Stimulated activated CD8-positive, alpha-beta memory T cell treated with anti-CD3 and anti-CD28 coated beads, Interleukin-2, amount 100 ng/mL, for 1 hour (primary cell): ENCODE measurements around the gene WTAP.
A peak's percentile ranks its signal among the peaks of the same experiment; 100 is the strongest.
"Not testable (repeated sequence)": the region's sequence is repeated elsewhere in the genome, so short reads cannot be mapped to it uniquely, and the experiment has no call there.

Experiments
- DNase-seq, 2 donors: peaks; one replicate each; pipeline ENCODE4 v3.0.0-alpha.2; 2020; ENCODE audit warnings: low read depth in 2 of 2

The WTAP gene

GRCh38 chr6:159729598-159730331 lies 2.5 kb downstream of the WTAP start:
- no peak for DNase-seq

- DNase-seq: no peak
Measured at GRCh38 chr6:159730332-159730676, 3.0 kb downstream of the WTAP start.

GRCh38 chr6:159732550-159732949 lies 5.2 kb downstream of the WTAP start:
- not testable (repeated sequence) for DNase-seq

GRCh38 chr6:159733395-159733794 lies 6.1 kb downstream of the WTAP start:
- not testable (repeated sequence) for DNase-seq

- no peak for DNase-seq
Measured at GRCh38 chr6:159736908-159737307, 9.6 kb downstream of the WTAP start.

GRCh38 chr6:159739341-159739740 lies 12.0 kb downstream of the WTAP start:
- no peak for DNase-seq

- no peak for DNase-seq
Measured at GRCh38 chr6:159742165-159742564, 14.9 kb downstream of the WTAP start.

GRCh38 chr6:159745081-159745480 lies 17.8 kb downstream of the WTAP start:
- no peak for DNase-seq

- no peak for DNase-seq
Measured at GRCh38 chr6:159746759-159747158, 19.5 kb downstream of the WTAP start.

- DNase-seq: not testable (repeated sequence)
Measured at GRCh38 chr6:159748127-159748526, 20.8 kb downstream of the WTAP start.

GRCh38 chr6:159751448-159751847 lies 24.1 kb downstream of the WTAP start:
- no peak for DNase-seq

- no peak for DNase-seq
Measured at GRCh38 chr6:159753081-159753872, 26.0 kb downstream of the WTAP start.

- no peak for DNase-seq
Measured at GRCh38 chr6:159754401-159754800, 27.1 kb downstream of the WTAP start.

- no peak for DNase-seq
Measured at GRCh38 chr6:159754959-159755914, 27.9 kb downstream of the WTAP start.

- DNase-seq: no peak
Measured at GRCh38 chr6:159756508-159756907, 29.2 kb downstream of the WTAP start.

GRCh38 chr6:159758031-159759001 lies 31.0 kb downstream of the WTAP start:
- DNase-seq: no peak

- no peak for DNase-seq
Measured at GRCh38 chr6:159759645-159760044, 32.3 kb downstream of the WTAP start.

GRCh38 chr6:159760602-159761057 lies 33.3 kb downstream of the WTAP start:
- DNase-seq: no peak

GRCh38 chr6:159761129-159761872 lies 34.0 kb downstream of the WTAP start:
- peak in 1 of 2 donors; percentile 10 for DNase-seq
